Stimulated activated naive CD8-positive, alpha-beta T cell treated with anti-CD3 and anti-CD28 coated beads, Interleukin-15, Interleukin-2, amounts not matched to agents 100 ng/mL and 50 ng/mL, for 24 hours (primary cell): ENCODE results near the gene WNK4.

Experiments
- H3K27ac Mint-ChIP-seq: one replicate; pipeline ENCODE4 v1.8.0; 2021; ENCODE audit warnings: mild to moderate bottlenecking, mixed read lengths
- H3K27me3 Mint-ChIP-seq: one replicate; pipeline ENCODE4 v1.8.0; 2021; ENCODE audit warnings: mixed read lengths
- H3K36me3 Mint-ChIP-seq: one replicate; pipeline ENCODE4 v1.8.0; 2021; ENCODE audit warnings: low read depth, mixed read lengths
- H3K4me1 Mint-ChIP-seq: one replicate; pipeline ENCODE4 v1.8.0; 2021; ENCODE audit warnings: low read depth, mixed read lengths
- H3K4me3 Mint-ChIP-seq: one replicate; pipeline ENCODE4 v1.8.0; 2021; ENCODE audit warnings: mild to moderate bottlenecking, mixed read lengths
- H3K9me3 Mint-ChIP-seq: one replicate; pipeline ENCODE4 v1.8.0; 2021; ENCODE audit warnings: mixed read lengths

Gene WNK4

GRCh38 chr17:42798011-42798382, 17.6 kb downstream of the WNK4 start:
- peak overlapping the region; percentile 90 for H3K4me3 Mint-ChIP-seq
- peaks cover 8% of the 10 kb centered on the region for H3K36me3 Mint-ChIP-seq
- peaks cover 21% of the 10 kb centered on the region for H3K4me1 Mint-ChIP-seq
- peak overlapping the region; percentile 47 for H3K27ac Mint-ChIP-seq
- H3K9me3 Mint-ChIP-seq = peaks cover 3% of the 10 kb centered on the region
- peaks cover 10% of the 10 kb centered on the region for H3K27me3 Mint-ChIP-seq

GRCh38 chr17:42798383-42799380, 18.3 kb downstream of the WNK4 start, which contains the start of the genes CNTD1 and COA3:
Gene CNTD1 (plus strand): TSS chr17:42798861. CDS start chr17:42799068, 207 bp downstream.
Gene COA3 (minus strand): TSS chr17:42798704. CDS start chr17:42798681, 23 bp downstream.
- Mint-ChIP-seq H3K27ac (peak within 1 kb of the TSS; percentile 47), H3K9me3 (peaks cover 3% of the 10 kb centered on the region), H3K27me3 (peaks cover 10% of the 10 kb centered on the region), H3K36me3 (peaks cover 8% of the 10 kb centered on the region), H3K4me1 (peaks cover 21% of the 10 kb centered on the region), H3K4me3 (peak within 1 kb of the TSS; percentile 90)

GRCh38 chr17:42803074-42803883, 22.9 kb downstream of the WNK4 start:
- Mint-ChIP-seq H3K4me1 (peaks cover 6% of the 10 kb centered on the region), H3K4me3 (no peak overlapping the region), H3K27ac (no peak overlapping the region), H3K36me3 (peaks cover 9% of the 10 kb centered on the region), H3K9me3 (peaks cover 3% of the 10 kb centered on the region), H3K27me3 (peaks cover 10% of the 10 kb centered on the region)

GRCh38 chr17:42804918-42805367, 24.5 kb downstream of the WNK4 start:
- no peak overlapping the region for H3K27ac Mint-ChIP-seq
- no peaks in the 10 kb centered on the region for H3K4me1 Mint-ChIP-seq
- H3K27me3 Mint-ChIP-seq = peaks cover 7% of the 10 kb centered on the region
- H3K36me3 Mint-ChIP-seq = peaks cover 5% of the 10 kb centered on the region
- H3K9me3 Mint-ChIP-seq = no peaks in the 10 kb centered on the region
- no peak overlapping the region for H3K4me3 Mint-ChIP-seq

GRCh38 chr17:42806249-42806648, 25.8 kb downstream of the WNK4 start:
- H3K27me3 Mint-ChIP-seq = no peaks in the 10 kb centered on the region
- H3K27ac Mint-ChIP-seq = no peak overlapping the region
- no peak overlapping the region for H3K4me3 Mint-ChIP-seq
- H3K36me3 Mint-ChIP-seq = peaks cover 15% of the 10 kb centered on the region
- no peaks in the 10 kb centered on the region for H3K9me3 Mint-ChIP-seq
- no peaks in the 10 kb centered on the region for H3K4me1 Mint-ChIP-seq

- Mint-ChIP-seq H3K27me3 (no peaks in the 10 kb centered on the region), H3K36me3 (peaks cover 32% of the 10 kb centered on the region), H3K4me1 (no peaks in the 10 kb centered on the region), H3K4me3 (no peak overlapping the region), H3K27ac (no peak overlapping the region), H3K9me3 (no peaks in the 10 kb centered on the region)
Measured at GRCh38 chr17:42809250-42809649, 28.8 kb downstream of the WNK4 start.

- Mint-ChIP-seq H3K36me3 (peaks cover 70% of the 10 kb centered on the region), H3K9me3 (no peaks in the 10 kb centered on the region), H3K27me3 (no peaks in the 10 kb centered on the region), H3K27ac (no peak overlapping the region), H3K4me3 (no peak overlapping the region), H3K4me1 (no peaks in the 10 kb centered on the region)
Measured at GRCh38 chr17:42814633-42815399, 34.4 kb downstream of the WNK4 start.

- peaks cover 25% of the 10 kb centered on the region for H3K4me1 Mint-ChIP-seq
- H3K27me3 Mint-ChIP-seq = no peaks in the 10 kb centered on the region
- H3K9me3 Mint-ChIP-seq = no peaks in the 10 kb centered on the region
- H3K27ac Mint-ChIP-seq = no peak overlapping the region
- peaks cover 69% of the 10 kb centered on the region for H3K36me3 Mint-ChIP-seq
- no peak overlapping the region for H3K4me3 Mint-ChIP-seq
Measured at GRCh38 chr17:42817866-42818265, 37.5 kb downstream of the WNK4 start.

- no peak overlapping the region for H3K27ac Mint-ChIP-seq
Measured at GRCh38 chr17:42818379-42818778, 38.0 kb downstream of the WNK4 start.

GRCh38 chr17:42819939-42820535, 39.6 kb downstream of the WNK4 start:
- Mint-ChIP-seq H3K36me3 (peaks cover 58% of the 10 kb centered on the region), H3K4me3 (no peak overlapping the region), H3K4me1 (peaks cover 37% of the 10 kb centered on the region), H3K27me3 (no peaks in the 10 kb centered on the region), H3K9me3 (no peaks in the 10 kb centered on the region), H3K27ac (no peak overlapping the region)

More at GRCh38 chr17:42818379-42818778, 38.0 kb downstream of the WNK4 start:
- H3K9me3 Mint-ChIP-seq = no peaks in the 10 kb centered on the region
- H3K4me1 Mint-ChIP-seq = peaks cover 29% of the 10 kb centered on the region
- no peaks in the 10 kb centered on the region for H3K27me3 Mint-ChIP-seq
- H3K36me3 Mint-ChIP-seq = peaks cover 68% of the 10 kb centered on the region
- no peak overlapping the region for H3K4me3 Mint-ChIP-seq

GRCh38 chr17:42821176-42821575, 40.8 kb downstream of the WNK4 start:
- no peaks in the 10 kb centered on the region for H3K27me3 Mint-ChIP-seq
- H3K4me3 Mint-ChIP-seq = no peak overlapping the region
- H3K36me3 Mint-ChIP-seq = peaks cover 46% of the 10 kb centered on the region
- H3K27ac Mint-ChIP-seq = no peak overlapping the region
- H3K9me3 Mint-ChIP-seq = no peaks in the 10 kb centered on the region
- H3K4me1 Mint-ChIP-seq = peaks cover 37% of the 10 kb centered on the region

- Mint-ChIP-seq H3K36me3 (peaks cover 4% of the 10 kb centered on the region), H3K27me3 (no peaks in the 10 kb centered on the region), H3K27ac (no peak overlapping the region), H3K9me3 (no peaks in the 10 kb centered on the region), H3K4me1 (peaks cover 24% of the 10 kb centered on the region), H3K4me3 (no peak overlapping the region)
Measured at GRCh38 chr17:42827472-42827871, 47.1 kb downstream of the WNK4 start.

- H3K36me3 Mint-ChIP-seq = peaks cover 14% of the 10 kb centered on the region
- peaks cover 25% of the 10 kb centered on the region for H3K4me1 Mint-ChIP-seq
- no peak overlapping the region for H3K4me3 Mint-ChIP-seq
- H3K27ac Mint-ChIP-seq = peak overlapping the region; percentile 0
- no peaks in the 10 kb centered on the region for H3K27me3 Mint-ChIP-seq
- no peaks in the 10 kb centered on the region for H3K9me3 Mint-ChIP-seq
Measured at GRCh38 chr17:42830971-42831370, 50.6 kb downstream of the WNK4 start.
